WTC11 (cell line): ENCODE data around the gene CADM1. TPM values are rescaled to one million over a fixed set of nuclear protein-coding genes. Genes with fewer than 3 reads are reported as not detected.

Source experiments
- ATAC-seq: fragments of 200-7000 bp; cut with Tn5 transposase; 2 replicates; pipeline ENCODE4 v1.10.0; 2021; ENCODE audit warnings: mild to moderate bottlenecking, moderate library complexity
- CTCF ChIA-PET: fragments of 300-600 bp; sonication (Branson Sonifier 250); formaldehyde crosslinking; loops from one replicate; lab custom pipeline; 2021; ENCODE audit warnings: antibody characterized with exemption; lab: Charles Lee
- POLR2A ChIA-PET: fragments of 350-600 bp; sonication (Branson Sonifier 250); formaldehyde crosslinking; loops from one replicate; lab custom pipeline; 2021; ENCODE audit warnings: antibody characterized with exemption; lab: Charles Lee
- DNase-seq: peaks from one replicate; pipeline ENCODE4 v3.0.0; 2021; ENCODE audit warnings: low spot score
- H3K27ac Mint-ChIP-seq: 2 replicates; pipeline ENCODE4 v1.8.0; 2021; ENCODE audit warnings: mixed read lengths
- H3K27me3 Mint-ChIP-seq: 2 replicates; pipeline ENCODE4 v1.8.0; 2021; ENCODE audit warnings: low read depth, mild to moderate bottlenecking, moderate library complexity, mixed read lengths
- H3K36me3 Mint-ChIP-seq: 2 replicates; pipeline ENCODE4 v1.8.0; 2021; ENCODE audit warnings: mixed read lengths
- H3K4me1 Mint-ChIP-seq: 2 replicates; pipeline ENCODE4 v1.8.0; 2022; ENCODE audit warnings: mixed read lengths
- H3K4me3 Mint-ChIP-seq: 2 replicates; pipeline ENCODE4 v1.8.0; 2021; ENCODE audit warnings: mild to moderate bottlenecking, moderate library complexity, mixed read lengths
- H3K9me3 Mint-ChIP-seq: 2 replicates; pipeline ENCODE4 v1.8.0; 2021; ENCODE audit warnings: mixed read lengths
- ATF3 ChIP-seq: sonication (generic); formaldehyde crosslinking; conservative IDR thresholded peaks from 2 replicates; pipeline ENCODE4 v1.8.1; 2022; ENCODE audit warnings: mild to moderate bottlenecking, missing genetic modification reagents
- E2F1 ChIP-seq: sonication (generic); formaldehyde crosslinking; IDR thresholded peaks from 2 replicates; pipeline ENCODE4 v1.8.0; 2022; ENCODE audit warnings: mild to moderate bottlenecking, missing genetic modification reagents
- ETV6 ChIP-seq: sonication (generic); formaldehyde crosslinking; IDR thresholded peaks from 2 replicates; pipeline ENCODE4 v1.8.1; 2022; ENCODE audit warnings: mild to moderate bottlenecking, missing genetic modification reagents
- FOXP1 ChIP-seq: sonication (generic); formaldehyde crosslinking; IDR thresholded peaks from 2 replicates; pipeline ENCODE4 v1.8.0; 2022; ENCODE audit warnings: missing genetic modification reagents, mild to moderate bottlenecking, moderate library complexity, borderline replicate concordance
- GTF2I ChIP-seq: fragments of 250-450 bp; sonication (Bioruptor Pico); conservative IDR thresholded peaks from 2 replicates; pipeline ENCODE4 v1.4.0; 2021; ENCODE audit warnings: mild to moderate bottlenecking
- HMGXB4 ChIP-seq: sonication (generic); formaldehyde crosslinking; IDR thresholded peaks from 2 replicates; pipeline ENCODE4 v1.8.1; 2023; ENCODE audit warnings: mild to moderate bottlenecking, moderate library complexity, missing genetic modification reagents
- IRF2 ChIP-seq: sonication (generic); formaldehyde crosslinking; IDR thresholded peaks from 2 replicates; pipeline ENCODE4 v1.8.0; 2022; ENCODE audit warnings: low read depth, missing genetic modification reagents, borderline replicate concordance
- JAZF1 ChIP-seq: fragments of 250-450 bp; sonication (Bioruptor Pico); IDR thresholded peaks from 2 replicates; pipeline ENCODE4 v1.9.0; 2021; ENCODE audit warnings: moderate library complexity, mild to moderate bottlenecking, inconsistent platforms
- KAT7 ChIP-seq: sonication (generic); formaldehyde crosslinking; IDR thresholded peaks from 2 replicates; pipeline ENCODE4 v1.8.1; 2023; ENCODE audit warnings: missing genetic modification reagents, mild to moderate bottlenecking, borderline replicate concordance
- MLX ChIP-seq: sonication (generic); formaldehyde crosslinking; IDR thresholded peaks from 2 replicates; pipeline ENCODE4 v1.8.1; 2023; ENCODE audit warnings: mild to moderate bottlenecking, missing genetic modification reagents, moderate library complexity
- PREB ChIP-seq: sonication (generic); formaldehyde crosslinking; IDR thresholded peaks from 2 replicates; pipeline ENCODE4 v1.8.1; 2022; ENCODE audit warnings: mild to moderate bottlenecking, missing genetic modification reagents, moderate library complexity, borderline replicate concordance
- RORB ChIP-seq: fragments of 250-450 bp; sonication (Bioruptor Pico); IDR thresholded peaks from 2 replicates; pipeline ENCODE4 v1.9.0; 2021; ENCODE audit warnings: mild to moderate bottlenecking
- TCF7 ChIP-seq: sonication (generic); formaldehyde crosslinking; IDR thresholded peaks from 2 replicates; pipeline ENCODE4 v1.8.0; 2022; ENCODE audit warnings: mild to moderate bottlenecking, low read depth, missing genetic modification reagents, moderate library complexity
- TEAD4 ChIP-seq: sonication (generic); formaldehyde crosslinking; IDR thresholded peaks from 2 replicates; pipeline ENCODE4 v1.8.0; 2022; ENCODE audit warnings: mild to moderate bottlenecking, missing genetic modification reagents
- ZBTB43 ChIP-seq: sonication (generic); formaldehyde crosslinking; IDR thresholded peaks from 2 replicates; pipeline ENCODE4 v1.8.1; 2023; ENCODE audit warnings: mild to moderate bottlenecking, missing genetic modification reagents
- ZNF281 ChIP-seq: sonication (generic); formaldehyde crosslinking; IDR thresholded peaks from 2 replicates; pipeline ENCODE4 v1.8.0; 2023; ENCODE audit warnings: mild to moderate bottlenecking, missing genetic modification reagents
- ZNF532 ChIP-seq: fragments of 250-450 bp; sonication (Bioruptor Pico); IDR thresholded peaks from 2 replicates; pipeline ENCODE4 v1.9.0; 2021; ENCODE audit warnings: mild to moderate bottlenecking, borderline replicate concordance
- ZNF671 ChIP-seq: fragments of 250-450 bp; sonication (Bioruptor Pico); IDR thresholded peaks from 2 replicates; pipeline ENCODE4 v1.8.0; 2021; ENCODE audit warnings: mild to moderate bottlenecking
- total RNA-seq: library from RNA; stranded (reverse); gene quantifications from 3 replicates; pipeline ENCODE4 v1.2.3, GENCODE V29; 2021

Gene CADM1
- total RNA-seq, 1 experiment from 2014 or later = 26.8 TPM

GRCh38 chr11:115280775-115281174, 223.4 kb downstream of the CADM1 start (continued):
- TF ChIP-seq E2F1 (CRISPR knock-in tag) = no peak

- TF ChIP-seq ZBTB43 (CRISPR knock-in tag) = no peak
- TF ChIP-seq ATF3 (CRISPR knock-in tag) = no peak
- no peak for TF ChIP-seq ZNF532 (CRISPR knock-in tag)
- no peak for TF ChIP-seq RORB
- no peak for TF ChIP-seq KAT7 (CRISPR knock-in tag)
- no peak for TF ChIP-seq E2F1 (CRISPR knock-in tag)
- TF ChIP-seq JAZF1 (CRISPR knock-in tag) = no peak
- TF ChIP-seq MLX (CRISPR knock-in tag) = no peak
- TF ChIP-seq TEAD4 (CRISPR knock-in tag) = no peak
- TF ChIP-seq IRF2 (CRISPR knock-in tag) = no peak
- no peak for TF ChIP-seq TCF7 (CRISPR knock-in tag)
- no peak for TF ChIP-seq GTF2I (CRISPR knock-in tag)
- TF ChIP-seq ZNF671 (CRISPR knock-in tag) = no peak
- no peak for TF ChIP-seq FOXP1 (CRISPR knock-in tag)
- TF ChIP-seq ZNF281 (CRISPR knock-in tag) = no peak
- no peak for TF ChIP-seq HMGXB4 (CRISPR knock-in tag)
- TF ChIP-seq PREB (CRISPR knock-in tag) = no peak
- no peak for TF ChIP-seq ETV6 (CRISPR knock-in tag)
- CTCF ChIA-PET = no interaction called here
- ATAC-seq = no peak
- no peak for DNase-seq
- H3K4me1 Mint-ChIP-seq = peaks cover 9% of the 10 kb centered on the region
- POLR2A ChIA-PET = no interaction called here
- H3K27ac Mint-ChIP-seq = no peak overlapping the region
- H3K27me3 Mint-ChIP-seq = no peaks in the 10 kb centered on the region
- no peaks in the 10 kb centered on the region for H3K36me3 Mint-ChIP-seq
- no peaks in the 10 kb centered on the region for H3K9me3 Mint-ChIP-seq
- H3K4me3 Mint-ChIP-seq = no peak overlapping the region
Observed at GRCh38 chr11:115279813-115280761, 224.1 kb downstream of the CADM1 start.
